ENCODE data around the gene VASH2. TPM values are rescaled to one million over a fixed set of nuclear protein-coding genes. Genes with fewer than 3 reads are reported as not detected.
"Not testable (repeated sequence)": the region's sequence is repeated elsewhere in the genome, so short reads cannot be mapped to it uniquely, and the experiment has no call there.

VASH2 gene
- total RNA-seq (not detected), polyA plus RNA-seq (under 1 TPM in 1 of 2 donors, not detected in 1; 0.11 TPM)

DNA sequence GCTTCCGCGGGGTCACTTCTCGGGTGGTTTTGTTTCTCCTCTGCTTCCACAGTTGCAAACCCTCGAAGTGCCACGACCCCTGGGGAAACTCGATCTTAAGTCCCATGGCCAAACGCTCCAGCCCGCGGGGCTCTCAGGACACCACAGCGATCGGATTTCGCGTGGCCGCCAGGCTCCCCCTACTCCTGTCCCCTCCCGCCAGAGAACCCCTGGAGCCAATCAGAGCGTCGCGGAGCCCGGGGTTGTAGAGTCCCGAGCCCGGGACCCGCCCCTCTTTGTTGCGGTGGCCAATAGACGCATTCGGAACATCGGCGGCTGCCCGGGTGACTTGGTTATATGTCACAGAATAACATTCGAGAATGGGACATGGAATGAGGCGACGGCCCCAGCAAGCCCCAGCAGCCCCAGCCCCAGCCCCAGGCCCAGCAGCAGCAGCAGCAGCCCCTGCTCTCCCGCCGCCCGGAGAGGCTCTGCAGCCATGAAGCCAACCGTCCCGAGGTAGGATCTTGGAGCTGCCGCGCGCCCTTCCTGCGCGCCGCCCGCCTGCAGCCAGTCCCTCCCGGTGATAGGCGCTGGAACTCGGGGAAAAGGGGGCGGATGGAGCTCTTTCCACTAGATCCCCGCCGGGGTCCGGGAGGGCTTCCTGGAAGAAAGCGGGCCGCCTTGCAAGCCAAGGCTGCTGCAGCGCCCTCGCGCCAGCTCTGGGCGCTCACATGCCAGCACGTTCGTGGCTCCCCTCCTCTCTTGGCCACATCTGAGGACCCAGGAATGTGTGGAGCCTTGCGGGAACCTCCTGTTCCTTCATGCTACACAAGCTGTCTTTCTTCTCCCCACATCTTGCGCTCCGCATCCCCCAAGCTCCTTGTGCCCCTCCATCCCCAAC, at the start of gene VASH2:
TSS of gene VASH2 (plus strand) at position 299 of the 883 bp plus-strand sequence. CDS start 1,002 bp downstream, outside the sequence.
- Mint-ChIP-seq H3K4me3 (peak within 1 kb of the TSS; percentile 73 to 84 (median 79)), H3K27me3 (peaks cover 32 to 37% of the 10 kb centered on the region in 2 donors), H3K27ac (peak within 1 kb of the TSS in 2 of 7 donors; percentile 35 to 48), H3K36me3 (no peaks in the 10 kb centered on the region), H3K9me3 (peaks cover 0 to 8% (median 1%) of the 10 kb centered on the region in 8 donors), H3K4me1 (peaks cover 2 to 22% (median 9%) of the 10 kb centered on the region in 4 donors)
- H3K9me3 ChIP-seq (ENCODE audit: control insufficient read depth in 1 of 2, low read length in 2 of 2): no peaks in the 10 kb centered on the region
- H3K27ac ChIP-seq (ENCODE audit: low read depth, low read length): no peak within 1 kb of the TSS
- no peaks in the 10 kb centered on the region for H3K27me3 ChIP-seq (ENCODE audit: insufficient read depth, low read length)
- ChIA-PET CTCF (ENCODE audit: partially characterized antibody) (interaction anchor here (0.7 to 0.8 kb wide), 2 partner anchors 11 to 17 kb away, joined by 3 read pairs; no protein-coding TSS in a partner anchor), POLR2A (ENCODE audit: partially characterized antibody) (no interaction called here)
- DNase-seq: peak; percentile 23 to 59 (median 28)
- H3K36me3 ChIP-seq (ENCODE audit: insufficient read depth, low read length): no peaks in the 10 kb centered on the region
- H3K4me3 ChIP-seq (ENCODE audit: low read length in 2 of 2): peak within 1 kb of the TSS; percentile 24 to 34
- H3K4me1 ChIP-seq (ENCODE audit: insufficient read depth, low read length): peaks cover 10% of the 10 kb centered on the region
- intact Hi-C loops (cut with micrococcal nuclease): no loop called here

DNA sequence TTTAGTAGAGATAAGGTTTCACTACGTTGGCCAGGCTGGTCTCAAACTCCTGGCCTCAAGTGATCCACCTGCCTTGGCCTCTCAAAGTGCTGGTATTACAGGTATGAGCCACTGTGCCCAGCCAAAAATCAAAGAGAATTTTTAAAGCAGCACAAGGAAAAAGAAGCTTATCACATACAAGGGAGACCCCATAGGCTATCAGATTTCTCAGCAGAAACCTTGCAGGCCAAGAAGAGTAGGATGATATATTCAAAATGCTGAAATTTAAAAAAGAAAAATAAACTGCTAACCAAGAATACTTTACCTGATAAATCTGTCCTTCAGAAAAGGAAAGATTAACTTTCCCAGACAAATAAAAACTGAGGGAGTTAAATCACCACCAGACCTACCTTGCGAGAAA, 49.1 kb upstream of the VASH2 start:
- Histone ChIP-seq H3K27me3 (ENCODE audit: insufficient read depth, low read length) (no peaks in the 10 kb centered on the region), H3K27ac (ENCODE audit: low read depth, low read length) (no peak overlapping the region), H3K4me3 (ENCODE audit: low read length in 2 of 2) (no peak overlapping the region), H3K9me3 (ENCODE audit: control insufficient read depth in 1 of 2, low read length in 2 of 2) (no peaks in the 10 kb centered on the region), H3K4me1 (ENCODE audit: insufficient read depth, low read length) (no peaks in the 10 kb centered on the region), H3K36me3 (ENCODE audit: insufficient read depth, low read length) (peaks cover 1% of the 10 kb centered on the region)
- no peaks in the 10 kb centered on the region for H3K27me3 Mint-ChIP-seq
- no peak overlapping the region for H3K4me3 Mint-ChIP-seq
- H3K9me3 Mint-ChIP-seq: peaks cover 0 to 52% (median 35%) of the 10 kb centered on the region in 8 donors
- H3K27ac Mint-ChIP-seq: no peak overlapping the region
- intact Hi-C loops (cut with micrococcal nuclease): no loop called here
- POLR2A ChIA-PET (ENCODE audit: partially characterized antibody): no interaction called here
- no peak for DNase-seq
- H3K4me1 Mint-ChIP-seq: no peaks in the 10 kb centered on the region
- H3K36me3 Mint-ChIP-seq: peaks cover 36 to 41% of the 10 kb centered on the region in 2 donors
- CTCF ChIA-PET (ENCODE audit: partially characterized antibody): no interaction called here

DNA sequence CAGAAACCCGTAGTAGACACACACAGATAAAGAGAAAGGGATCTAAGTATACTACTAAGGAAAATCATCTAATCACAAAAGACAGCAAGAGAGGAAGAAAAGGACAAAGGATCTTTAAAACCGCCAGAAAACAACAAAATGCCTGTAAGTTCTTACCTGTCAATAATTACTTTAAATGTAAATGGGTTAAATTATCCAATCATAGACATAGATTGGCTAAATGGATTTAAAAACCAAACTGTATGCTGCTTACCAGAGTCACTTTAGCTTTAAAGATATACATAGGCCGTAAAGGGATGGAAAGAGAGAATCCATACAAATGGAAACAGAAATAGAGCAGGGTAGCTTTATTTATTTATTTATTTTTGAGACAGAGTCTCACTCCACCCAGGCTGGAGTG, 48.3 kb upstream of the VASH2 start:
- no peak for DNase-seq
- H3K9me3 ChIP-seq (ENCODE audit: control insufficient read depth in 1 of 2, low read length in 2 of 2): no peaks in the 10 kb centered on the region
- no peaks in the 10 kb centered on the region for H3K27me3 ChIP-seq (ENCODE audit: insufficient read depth, low read length)
- H3K36me3 ChIP-seq (ENCODE audit: insufficient read depth, low read length): no peaks in the 10 kb centered on the region
- no peak overlapping the region for H3K4me3 ChIP-seq (ENCODE audit: low read length in 2 of 2)
- H3K27ac ChIP-seq (ENCODE audit: low read depth, low read length): no peak overlapping the region
- H3K4me1 ChIP-seq (ENCODE audit: insufficient read depth, low read length): no peaks in the 10 kb centered on the region
- intact Hi-C loops (cut with micrococcal nuclease): no loop called here
- peaks cover 33 to 38% of the 10 kb centered on the region in 2 donors for H3K36me3 Mint-ChIP-seq
- H3K9me3 Mint-ChIP-seq: peaks cover 0 to 52% (median 35%) of the 10 kb centered on the region in 8 donors
- ChIA-PET POLR2A (ENCODE audit: partially characterized antibody) (no interaction called here), CTCF (ENCODE audit: partially characterized antibody) (no interaction called here)
- H3K4me1 Mint-ChIP-seq: peaks cover 0 to under 1% (median 0%) of the 10 kb centered on the region in 4 donors
- no peak overlapping the region for H3K4me3 Mint-ChIP-seq
- H3K27ac Mint-ChIP-seq: no peak overlapping the region
- no peaks in the 10 kb centered on the region for H3K27me3 Mint-ChIP-seq

DNA sequence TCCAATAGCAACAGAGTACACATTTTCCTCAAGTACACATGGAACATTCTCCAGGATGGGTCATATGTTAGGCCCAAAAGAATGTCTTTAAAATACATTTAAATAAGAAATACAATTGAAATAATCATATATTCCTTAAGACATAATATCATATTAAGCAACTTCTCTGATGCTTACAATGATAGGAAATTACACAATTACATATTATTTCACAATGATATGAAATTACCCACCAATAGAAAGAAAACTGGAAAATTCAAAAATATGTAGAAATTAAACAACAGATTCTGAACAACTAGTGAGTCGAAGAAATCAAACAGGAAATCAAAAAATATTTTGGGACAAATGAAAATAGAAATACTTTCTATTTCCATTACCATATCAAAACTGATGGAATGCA, 46.7 kb upstream of the VASH2 start:
- CTCF ChIA-PET (ENCODE audit: partially characterized antibody): no interaction called here
- H3K4me3 ChIP-seq (ENCODE audit: low read length in 2 of 2): no peak overlapping the region
- H3K36me3 ChIP-seq (ENCODE audit: insufficient read depth, low read length): no peaks in the 10 kb centered on the region
- no peaks in the 10 kb centered on the region for H3K9me3 ChIP-seq (ENCODE audit: control insufficient read depth in 1 of 2, low read length in 2 of 2)
- no peaks in the 10 kb centered on the region for H3K27me3 ChIP-seq (ENCODE audit: insufficient read depth, low read length)
- Mint-ChIP-seq H3K4me1 (peaks cover 0 to 4% (median 0%) of the 10 kb centered on the region in 4 donors), H3K4me3 (no peak overlapping the region), H3K9me3 (peaks cover 0 to 52% (median 35%) of the 10 kb centered on the region in 8 donors), H3K27ac (no peak overlapping the region), H3K27me3 (no peaks in the 10 kb centered on the region), H3K36me3 (peaks cover 22% of the 10 kb centered on the region in 2 donors)
- H3K4me1 ChIP-seq (ENCODE audit: insufficient read depth, low read length): no peaks in the 10 kb centered on the region
- intact Hi-C loops (cut with micrococcal nuclease): no loop called here
- no peak overlapping the region for H3K27ac ChIP-seq (ENCODE audit: low read depth, low read length)
- POLR2A ChIA-PET (ENCODE audit: partially characterized antibody): no interaction called here
- DNase-seq: no peak

DNA sequence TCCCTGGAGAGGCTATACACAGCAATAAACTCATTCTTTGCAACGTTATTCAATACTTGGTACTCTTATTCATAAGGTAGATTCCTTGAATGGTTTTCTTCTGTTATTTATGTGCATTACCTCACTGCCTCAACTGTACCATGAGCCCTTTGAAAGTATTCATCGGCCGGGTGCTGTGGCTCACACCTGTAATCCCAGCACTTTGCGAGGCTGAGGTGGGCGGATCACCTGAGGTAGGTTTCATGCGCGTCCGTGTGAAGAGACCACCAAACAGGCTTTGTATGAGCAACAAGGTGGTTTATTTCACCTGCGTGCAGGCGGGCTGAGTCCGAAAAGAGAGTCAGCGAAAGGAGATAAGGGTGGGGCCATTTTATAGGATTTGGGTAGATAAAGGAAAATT, 42.3 kb upstream of the VASH2 start:
- H3K4me1 Mint-ChIP-seq; intact Hi-C loops (cut with micrococcal nuclease); H3K4me3 ChIP-seq (ENCODE audit: low read length in 2 of 2); DNase-seq; H3K4me3 Mint-ChIP-seq; H3K9me3 ChIP-seq (ENCODE audit: control insufficient read depth in 1 of 2, low read length in 2 of 2); H3K27me3 Mint-ChIP-seq; POLR2A ChIA-PET (ENCODE audit: partially characterized antibody); H3K4me1 ChIP-seq (ENCODE audit: insufficient read depth, low read length); H3K27me3 ChIP-seq (ENCODE audit: insufficient read depth, low read length); H3K27ac Mint-ChIP-seq; H3K36me3 Mint-ChIP-seq; H3K36me3 ChIP-seq (ENCODE audit: insufficient read depth, low read length); H3K27ac ChIP-seq (ENCODE audit: low read depth, low read length); CTCF ChIA-PET (ENCODE audit: partially characterized antibody): not testable (repeated sequence)
- peaks cover 0 to 15% (median 9%) of the 10 kb centered on the region in 8 donors for H3K9me3 Mint-ChIP-seq

DNA sequence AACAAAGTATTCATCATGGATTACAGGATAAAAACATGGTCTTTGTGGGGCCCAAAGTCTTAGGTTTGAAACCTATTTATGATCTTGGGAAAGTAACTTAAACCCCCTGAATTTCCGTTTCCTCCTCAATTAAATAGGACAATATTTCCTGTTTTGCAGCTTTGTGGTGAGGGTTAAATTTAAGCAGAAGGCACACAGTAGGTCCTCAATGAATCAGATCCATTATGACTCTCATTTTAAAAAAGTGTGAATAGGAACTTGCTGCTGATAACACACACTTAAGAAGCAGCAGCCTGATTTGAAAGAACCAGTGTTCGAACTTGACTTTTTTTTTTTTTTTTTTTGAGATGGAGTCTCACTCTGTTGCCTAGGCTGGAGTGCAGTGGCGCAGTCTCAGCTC, 41.4 kb upstream of the VASH2 start:
- Histone ChIP-seq H3K27me3 (ENCODE audit: insufficient read depth, low read length) (no peaks in the 10 kb centered on the region), H3K36me3 (ENCODE audit: insufficient read depth, low read length) (no peaks in the 10 kb centered on the region), H3K9me3 (ENCODE audit: control insufficient read depth in 1 of 2, low read length in 2 of 2) (no peaks in the 10 kb centered on the region), H3K4me3 (ENCODE audit: low read length in 2 of 2) (no peak overlapping the region), H3K4me1 (ENCODE audit: insufficient read depth, low read length) (no peaks in the 10 kb centered on the region), H3K27ac (ENCODE audit: low read depth, low read length) (no peak overlapping the region)
- DNase-seq: no peak
- Mint-ChIP-seq H3K9me3 (peaks cover 0 to 12% (median 5%) of the 10 kb centered on the region in 8 donors), H3K27ac (no peak overlapping the region), H3K4me3 (peak overlapping the region in 1 of 8 donors; percentile 35), H3K4me1 (peaks cover 0 to 4% (median 0%) of the 10 kb centered on the region in 4 donors), H3K36me3 (no peaks in the 10 kb centered on the region), H3K27me3 (no peaks in the 10 kb centered on the region)
- intact Hi-C loops (cut with micrococcal nuclease): no loop called here
- ChIA-PET POLR2A (ENCODE audit: partially characterized antibody) (no interaction called here), CTCF (ENCODE audit: partially characterized antibody) (no interaction called here)

DNA sequence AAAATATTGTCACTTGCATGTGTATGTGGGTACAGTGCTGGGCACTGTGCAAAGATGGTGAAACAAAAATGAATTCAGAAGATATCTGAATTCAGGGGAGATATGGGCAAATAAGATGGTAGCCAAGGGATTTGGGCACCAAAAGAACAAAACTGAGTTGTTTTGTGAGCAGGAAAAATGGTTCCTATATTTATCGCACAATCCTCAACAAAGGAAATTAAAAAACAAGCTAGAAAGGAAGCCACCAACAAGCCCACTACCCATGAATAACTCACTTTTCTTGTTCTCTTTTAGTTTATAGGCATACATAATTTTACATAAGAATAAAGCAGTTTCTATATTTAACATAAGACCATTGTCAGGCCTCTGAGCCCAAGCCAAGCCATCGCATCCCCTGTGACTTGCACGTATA, 40.7 kb upstream of the VASH2 start:
- CTCF ChIA-PET (ENCODE audit: partially characterized antibody): no interaction called here
- Mint-ChIP-seq H3K4me3 (no peak overlapping the region), H3K27me3 (no peaks in the 10 kb centered on the region), H3K27ac (no peak overlapping the region), H3K36me3 (no peaks in the 10 kb centered on the region), H3K9me3 (peaks cover 0 to 11% (median 1%) of the 10 kb centered on the region in 8 donors), H3K4me1 (peaks cover 0 to 4% (median 0%) of the 10 kb centered on the region in 4 donors)
- no peak overlapping the region for H3K4me3 ChIP-seq (ENCODE audit: low read length in 2 of 2)
- H3K27me3 ChIP-seq (ENCODE audit: insufficient read depth, low read length): no peaks in the 10 kb centered on the region
- intact Hi-C loops (cut with micrococcal nuclease): no loop called here
- H3K27ac ChIP-seq (ENCODE audit: low read depth, low read length): no peak overlapping the region
- DNase-seq: no peak
- H3K36me3 ChIP-seq (ENCODE audit: insufficient read depth, low read length): no peaks in the 10 kb centered on the region
- no peaks in the 10 kb centered on the region for H3K4me1 ChIP-seq (ENCODE audit: insufficient read depth, low read length)
- POLR2A ChIA-PET (ENCODE audit: partially characterized antibody): no interaction called here
- H3K9me3 ChIP-seq (ENCODE audit: control insufficient read depth in 1 of 2, low read length in 2 of 2): no peaks in the 10 kb centered on the region
